NCI-H446 (cell line): Measurements from ENCODE around the gene ADD2.

Experiments used
- DNase-seq, 2 experiments: peaks; one replicate each; lab custom pipeline; 2025; lab: John Stamatoyannopoulos, UW

The ADD2 gene

GRCh38 chr2:70698847-70699246, 69.2 kb downstream of the ADD2 start:
- DNase-seq = no peak

GRCh38 chr2:70697603-70698383, 70.2 kb downstream of the ADD2 start:
- no peak for DNase-seq

- DNase-seq = no peak
These were observed 71.9 kb downstream of the ADD2 start for GRCh38 chr2:70696142-70696541.

- DNase-seq = no peak
These were observed 75.7 kb downstream of the ADD2 start for GRCh38 chr2:70692256-70692655.

GRCh38 chr2:70691497-70692140, 76.4 kb downstream of the ADD2 start:
- DNase-seq = no peak

- no peak for DNase-seq
These were observed 77.2 kb downstream of the ADD2 start for GRCh38 chr2:70690846-70691245.

GRCh38 chr2:70688427-70688826, 79.6 kb downstream of the ADD2 start:
- DNase-seq = no peak

- no peak for DNase-seq
These were observed 80.6 kb downstream of the ADD2 start for GRCh38 chr2:70687461-70687795.

- DNase-seq = peak; percentile 23 to 65
These were observed 81.2 kb downstream of the ADD2 start for GRCh38 chr2:70686577-70687460.

GRCh38 chr2:70685771-70686171, 82.2 kb downstream of the ADD2 start:
- DNase-seq = peak in 1 of 2 experiments; percentile 18

- DNase-seq = no peak
These were observed 83.0 kb downstream of the ADD2 start for GRCh38 chr2:70684846-70685622.

GRCh38 chr2:70683455-70683854, 84.5 kb downstream of the ADD2 start:
- no peak for DNase-seq

GRCh38 chr2:70680735-70681134, 87.3 kb downstream of the ADD2 start:
- DNase-seq = no peak

- no peak for DNase-seq
These were observed 88.7 kb downstream of the ADD2 start for GRCh38 chr2:70679259-70679658.

GRCh38 chr2:70678576-70679143, 89.3 kb downstream of the ADD2 start:
- DNase-seq = no peak

- no peak for DNase-seq
These were observed 91.5 kb downstream of the ADD2 start for GRCh38 chr2:70676301-70677035.

- no peak for DNase-seq
These were observed 92.1 kb downstream of the ADD2 start for GRCh38 chr2:70675862-70676261.

GRCh38 chr2:70674636-70675430, 93.2 kb downstream of the ADD2 start:
- no peak for DNase-seq

- no peak for DNase-seq
These were observed 94.9 kb downstream of the ADD2 start for GRCh38 chr2:70673041-70673647.
